ENCODE measurements around the gene PHPT1.

DNA sequence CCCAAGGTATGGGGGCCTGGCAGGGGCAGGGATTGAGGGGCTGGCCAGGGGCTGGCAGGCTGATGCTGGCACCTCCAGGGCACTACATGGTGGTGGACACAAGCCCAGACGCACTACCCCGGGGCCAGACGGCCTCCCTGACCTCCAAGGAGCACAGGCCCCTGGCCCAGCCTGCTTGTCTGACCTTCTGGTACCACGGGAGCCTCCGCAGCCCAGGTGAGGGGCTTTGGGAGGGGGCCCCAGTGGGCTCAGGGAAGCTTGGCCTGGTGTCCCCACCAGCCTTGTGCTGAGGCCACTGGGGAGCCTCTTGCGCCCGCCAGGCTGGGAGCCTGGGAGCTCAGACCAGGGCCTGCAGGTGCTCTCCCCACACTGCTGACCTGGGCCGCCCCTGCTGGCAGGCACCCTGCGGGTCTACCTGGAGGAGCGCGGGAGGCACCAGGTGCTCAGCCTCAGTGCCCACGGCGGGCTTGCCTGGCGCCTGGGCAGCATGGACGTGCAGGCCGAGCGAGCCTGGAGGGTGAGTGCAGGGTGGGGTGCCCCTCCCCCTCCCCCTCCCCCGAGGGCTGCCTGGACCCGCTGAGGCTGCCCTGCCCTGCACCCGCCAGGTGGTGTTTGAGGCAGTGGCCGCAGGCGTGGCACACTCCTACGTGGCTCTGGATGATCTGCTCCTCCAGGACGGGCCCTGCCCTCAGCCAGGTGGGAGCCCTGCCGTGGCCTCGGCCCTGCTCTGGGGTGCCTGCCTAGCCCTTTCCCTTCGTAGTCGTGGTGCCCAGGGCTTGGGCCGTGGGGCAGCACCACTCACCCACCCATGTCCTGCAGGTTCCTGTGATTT lies 8.6 kb downstream of the PHPT1 start:
- TF ChIP-seq ZNF331 (CRISPR knock-in tag; IDR thresholded peaks at IDR 0.05; ENCODE audit: low read depth), result no peak
- TF ChIP-seq, protein P1, sequence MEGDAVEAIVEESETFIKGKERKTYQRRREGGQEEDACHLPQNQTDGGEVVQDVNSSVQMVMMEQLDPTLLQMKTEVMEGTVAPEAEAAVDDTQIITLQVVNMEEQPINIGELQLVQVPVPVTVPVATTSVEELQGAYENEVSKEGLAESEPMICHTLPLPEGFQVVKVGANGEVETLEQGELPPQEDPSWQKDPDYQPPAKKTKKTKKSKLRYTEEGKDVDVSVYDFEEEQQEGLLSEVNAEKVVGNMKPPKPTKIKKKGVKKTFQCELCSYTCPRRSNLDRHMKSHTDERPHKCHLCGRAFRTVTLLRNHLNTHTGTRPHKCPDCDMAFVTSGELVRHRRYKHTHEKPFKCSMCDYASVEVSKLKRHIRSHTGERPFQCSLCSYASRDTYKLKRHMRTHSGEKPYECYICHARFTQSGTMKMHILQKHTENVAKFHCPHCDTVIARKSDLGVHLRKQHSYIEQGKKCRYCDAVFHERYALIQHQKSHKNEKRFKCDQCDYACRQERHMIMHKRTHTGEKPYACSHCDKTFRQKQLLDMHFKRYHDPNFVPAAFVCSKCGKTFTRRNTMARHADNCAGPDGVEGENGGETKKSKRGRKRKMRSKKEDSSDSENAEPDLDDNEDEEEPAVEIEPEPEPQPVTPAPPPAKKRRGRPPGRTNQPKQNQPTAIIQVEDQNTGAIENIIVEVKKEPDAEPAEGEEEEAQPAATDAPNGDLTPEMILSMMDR (conservative IDR thresholded peaks at IDR 0.05; ENCODE audit: low read depth in 2 of 2), result no peak
- no peak for TF ChIP-seq EZH2 (IDR thresholded peaks at IDR 0.05; ENCODE audit: low read depth, unreplicated experiment)

Data from GM23338 (cell line).